Heart left ventricle (tissue), 13 donors: Measurements from ENCODE around the gene WASF1.

Experiments
- CTCF ChIP-seq, 12 donors: fragments of 200-600 bp; sonication (generic) in 4 of 12; IDR thresholded peaks; one replicate each; pipeline versions ENCODE4 v1.5.0 to v1.8.0; 2018 to 2022; ENCODE audit warnings: antibody characterized with exemption in 12 of 12, mild to moderate bottlenecking in 5 of 12
- POLR2A ChIP-seq, 2 donors: fragments of 450-650 bp; IDR thresholded peaks; one replicate each; pipeline ENCODE4 v1.6.1; 2017; ENCODE audit warnings: antibody characterized with exemption in 2 of 2, mild to moderate bottlenecking in 2 of 2, moderate library complexity in 2 of 2
- donor health status: ischemic (EF 13 %, LVEDD 7.1; RV severe dilation, severe dysfunction).
- donor health status: DM: no; HTN: yes; CAD: no.
- donor health status: DM: no; HTN: no; CAD: no.
- donor health status: ischemic (EF 25% LVEDD 6.9; RV normal size, moderate dysfunction).
- donor health status: ischemic (EF 25% LVEDD 5.7; RV mildly dilated, moderate dysfunction).
- donor health status: ischemic (EF 35%, LVEDD 5.7; RV mildly dilated, moderate dysfunction).
- donor health status: nonischemic (EF 11% LVEDD 7.7; RV severe dilation, severe dysfunction).
- donor health status: DM: yes; HTN: yes; CAD: no.
- donor health status: PGD.
- donor health status: ischemic (EF 29% LVEDD 5.4; RV normal size, mild dysfunction).
- donor health status: nonischemic (EF 23%, LVEDD 6.1; RV moderate dilation, normal function).

- TF ChIP-seq CTCF (IDR thresholded peaks at IDR 0.05) (no peak), POLR2A (IDR thresholded peaks at IDR 0.05) (no peak)
These were observed 6.4 kb upstream of the WASF1 start for GRCh38 chr6:110185879-110186278.
